ENCODE measurements around the gene NPR1. TPM values are rescaled to one million over a fixed set of nuclear protein-coding genes. Genes with fewer than 3 reads are reported as not detected.
A peak's percentile ranks its signal among the peaks of the same experiment; 100 is the strongest.

Gene NPR1
- total and polyA plus RNA-seq, 2 of the 4 experiments (the other 2 are of a cell fraction), result 0.02 TPM; not detected in 1

- peak within 1 kb of the TSS; percentile 92 for H3K27ac ChIP-seq (ENCODE audit: insufficient read depth, low read length)
- 0% methylated on average over 22 of the region's 53 CpGs; no CpG with 5 or more reads in 1 of the 2 experiments for WGBS, 2 experiments (ENCODE audit: extremely low coverage in 2 of 2, insufficient read length in 1 of 2)
- H3K56ac ChIP-seq (ENCODE audit: extremely low read depth, insufficient read depth, low read length), result peak within 1 kb of the TSS; percentile 56
- H3K27me3 ChIP-seq (ENCODE audit: control insufficient read depth, insufficient read depth, low read length), result no peaks in the 10 kb centered on the region
- BruUV-seq (replicated peaks), result TSS peak; percentile 64
- H3K9me1 ChIP-seq (ENCODE audit: insufficient read depth, low read length), result no peaks in the 10 kb centered on the region; the same call in 1 of the 2 replicates
- peak within 1 kb of the TSS; percentile 94 for H3K4me3 ChIP-seq (ENCODE audit: insufficient read depth, low read depth, low read length)
- in situ Hi-C loops (cut with MboI; ENCODE audit: low sequenced_read_pairs) (no loop called here), intact Hi-C loops (cut with micrococcal nuclease) (loop anchor here (2.0 kb wide), 1 partner anchor 86 kb away; no protein-coding TSS in a partner anchor), dilution Hi-C loops (cut with HindIII; ENCODE audit: low sequenced_read_pairs, unreplicated experiment) (no loop called here)
- peak; percentile 99 for ATAC-seq (ENCODE audit: low read depth)
- peak within 1 kb of the TSS; percentile 77 for H3K14ac ChIP-seq (replicated peaks; ENCODE audit: low read depth, low read length)
- no peak for TF ChIP-seq RCOR1 (IDR thresholded peaks at IDR 0.05; ENCODE audit: insufficient replicate concordance, low read length)
- no peak for TF ChIP-seq RAD21 (IDR thresholded peaks at IDR 0.05; ENCODE audit: low read length)
- peak; percentile 28; the same call in 1 of the 2 replicates for TF ChIP-seq CTCF (conservative IDR thresholded peaks at IDR 0.05; ENCODE audit: low read depth, low read length)
- no peak for TF ChIP-seq ELK1 (IDR thresholded peaks at IDR 0.05; ENCODE audit: borderline replicate concordance, low read depth, low read length)
- peak; percentile 42; the same call in 1 of the 2 replicates for TF ChIP-seq POLR2A (IDR thresholded peaks at IDR 0.05; ENCODE audit: low read depth, low read length)
- no peak for TF ChIP-seq NFE2L2 (IDR thresholded peaks at IDR 0.05; ENCODE audit: low read depth, low read length)
- no peak for TF ChIP-seq SMC3 (IDR thresholded peaks at IDR 0.05; ENCODE audit: low read depth, low read length)
- TF ChIP-seq RFX5 (IDR thresholded peaks at IDR 0.05; ENCODE audit: low read depth, low read length), result no peak
- peak; percentile 90; the same call in 1 of the 2 replicates for TF ChIP-seq MAZ (IDR thresholded peaks at IDR 0.05; ENCODE audit: borderline replicate concordance, low read depth, low read length)
- TF ChIP-seq FOS (IDR thresholded peaks at IDR 0.05; ENCODE audit: low read depth, low read length), result no peak
- TF ChIP-seq MXI1 (IDR thresholded peaks at IDR 0.05; ENCODE audit: borderline replicate concordance, low read depth, low read length), result peak; percentile 34; the same call in 1 of the 2 replicates
- H4K5ac ChIP-seq (ENCODE audit: low read depth, low read length), result peak within 1 kb of the TSS; percentile 92
- peak within 1 kb of the TSS; percentile 85 for H3K9ac ChIP-seq (ENCODE audit: low read depth, low read length)
- ChIA-PET POLR2A (ENCODE audit: unreplicated experiment) (no interaction called here), CTCF (interaction anchor here (0.7 to 1.5 kb wide), 3 partner anchors 25 to 126 kb away, joined by 3 to 4 read pairs (median 3); partner anchors contain the start of gene CHTOP)
- peak within 1 kb of the TSS; percentile 63; the same call in 1 of the 2 replicates for H4K91ac ChIP-seq (ENCODE audit: insufficient read depth, low read depth, low read length)
- peak within 1 kb of the TSS; percentile 75; the same call in 1 of the 2 replicates for H2AK5ac ChIP-seq (ENCODE audit: low read depth, low read length)
- peak within 1 kb of the TSS; percentile 73 for H2BK120ac ChIP-seq (ENCODE audit: low read depth, low read length)
- peaks cover 1% of the 10 kb centered on the region for H3K4me1 ChIP-seq (ENCODE audit: control insufficient read depth, insufficient read depth, low read length)
- H3K79me1 ChIP-seq (ENCODE audit: low read depth in 1 of 2, low read length in 2 of 2), result peaks cover 14 to 24% of the 10 kb centered on the region in 2 experiments; a peak in 3 of 4 replicates
- no peaks in the 10 kb centered on the region for H3K9me3 ChIP-seq (ENCODE audit: control insufficient read depth, insufficient read depth, low read length)
- peak within 1 kb of the TSS; percentile 89 for H2BK5ac ChIP-seq (ENCODE audit: low read depth, low read length, poor library complexity, severe bottlenecking)
- H2BK15ac ChIP-seq (ENCODE audit: low read depth, low read length), result no peak within 1 kb of the TSS
- no peaks in the 10 kb centered on the region for H4K20me1 ChIP-seq (ENCODE audit: insufficient read depth, low read length)
- H3K4me2 ChIP-seq (ENCODE audit: low read depth, low read length), result peak within 1 kb of the TSS; percentile 83
- peak; percentile 80 for DNase-seq
- H4K8ac ChIP-seq (ENCODE audit: low read depth in 2 of 2, low read length in 2 of 2), result peak within 1 kb of the TSS; percentile 79 to 94
- H2BK20ac ChIP-seq (ENCODE audit: low read depth, low read length), result no peak within 1 kb of the TSS
- H3K4ac ChIP-seq (ENCODE audit: low read depth, low read length), result peak within 1 kb of the TSS; percentile 74
- H3K23ac ChIP-seq (ENCODE audit: low read depth, low read length), result peak within 1 kb of the TSS; percentile 41
- peak within 1 kb of the TSS; percentile 96 for H2AFZ ChIP-seq (replicated peaks; ENCODE audit: low read length, poor library complexity)
- peaks cover 25% of the 10 kb centered on the region for H3K36me3 ChIP-seq (ENCODE audit: control insufficient read depth, insufficient read depth, low read length)
- H3K18ac ChIP-seq (ENCODE audit: low read depth, low read length), result no peak within 1 kb of the TSS
- peak within 1 kb of the TSS; percentile 50 for H2AK9ac ChIP-seq (replicated peaks; ENCODE audit: low read depth, low read length, poor library complexity)
Observed at GRCh38 chr1:153658400-153659174, 19.9 kb upstream of the NPR1 start, which contains the start of gene SNAPIN. TSS of gene SNAPIN (plus strand) at chr1:153658703. CDS start at chr1:153658744, 41 bp downstream.
